GM21447 (cell line): Measurements from ENCODE around the gene MAGED1.

ENCODE experiments used
- ATAC-seq: cut with Tn5 transposase; IDR thresholded peaks from one replicate; pipeline ENCODE4 v1.9.1; 2021; ENCODE audit not compliant: unreplicated experiment

Gene MAGED1

GRCh38 chrX:51892921-51893745 lies at the start of gene MAGED1:
Gene MAGED1 (plus strand): TSS chrX:51893623. CDS start chrX:51894305, 682 bp downstream.
- ATAC-seq = peak; percentile 65

GRCh38 chrX:51847463-51847862 lies 46.0 kb upstream of the MAGED1 start:
- ATAC-seq = no peak

- no peak for ATAC-seq
Observed at GRCh38 chrX:51851507-51852085, 41.8 kb upstream of the MAGED1 start.

- no peak for ATAC-seq
Observed at GRCh38 chrX:51852096-51852495, 41.3 kb upstream of the MAGED1 start.

GRCh38 chrX:51852621-51853020 lies 40.8 kb upstream of the MAGED1 start:
- no peak for ATAC-seq

GRCh38 chrX:51853251-51853650 lies 40.2 kb upstream of the MAGED1 start:
- ATAC-seq = no peak

- ATAC-seq = no peak
Observed at GRCh38 chrX:51855698-51856097, 37.7 kb upstream of the MAGED1 start.

GRCh38 chrX:51857159-51857733 lies 36.2 kb upstream of the MAGED1 start:
- ATAC-seq = no peak

GRCh38 chrX:51860679-51861078 lies 32.7 kb upstream of the MAGED1 start:
- no peak for ATAC-seq

GRCh38 chrX:51862920-51863319 lies 30.5 kb upstream of the MAGED1 start:
- ATAC-seq = no peak

- no peak for ATAC-seq
Observed at GRCh38 chrX:51866210-51866609, 27.2 kb upstream of the MAGED1 start.

- no peak for ATAC-seq
Observed at GRCh38 chrX:51867626-51868025, 25.8 kb upstream of the MAGED1 start.

- ATAC-seq = no peak
Observed at GRCh38 chrX:51870354-51870753, 23.1 kb upstream of the MAGED1 start.

- ATAC-seq = no peak
Observed at GRCh38 chrX:51874123-51874522, 19.3 kb upstream of the MAGED1 start.

- no peak for ATAC-seq
Observed at GRCh38 chrX:51876441-51876840, 17.0 kb upstream of the MAGED1 start.

- ATAC-seq = no peak
Observed at GRCh38 chrX:51878056-51878455, 15.4 kb upstream of the MAGED1 start.

- no peak for ATAC-seq
Observed at GRCh38 chrX:51889851-51890250, 3.6 kb upstream of the MAGED1 start.

- ATAC-seq = no peak
Observed at GRCh38 chrX:51891245-51891644, 2.2 kb upstream of the MAGED1 start.

- no peak for ATAC-seq
Observed at GRCh38 chrX:51891821-51892551, 1.4 kb upstream of the MAGED1 start.

GRCh38 chrX:51893931-51894696 lies 691 bp downstream of the MAGED1 start:
- ATAC-seq = no peak
